Fibroblast of mammary gland (primary cell): ENCODE measurements around the gene SPHK2.
"Not testable (repeated sequence)": the region's sequence is repeated elsewhere in the genome, so short reads cannot be mapped to it uniquely, and the experiment has no call there.

Source experiments
- DNase-seq: peaks from one replicate; pipeline ENCODE4 v3.0.0-alpha.2; 2010; ENCODE audit warnings: low read depth
- H3K4me3 ChIP-seq: 2 replicates; pipeline ENCODE4 v1.5.1; 2011; ENCODE audit warnings: low read depth, mild to moderate bottlenecking, low read length, moderate library complexity; ENCODE audit not compliant: control insufficient read depth
- CTCF ChIP-seq: conservative IDR thresholded peaks from 2 replicates; pipeline ENCODE4 v1.5.1; 2011; ENCODE audit warnings: low read depth, low read length, inconsistent platforms; ENCODE audit not compliant: control insufficient read depth, insufficient read depth

Gene SPHK2

GRCh38 chr19:48654299-48655059 is 35.2 kb downstream of the SPHK2 start:
- TF ChIP-seq CTCF: no peak
- H3K4me3 ChIP-seq: no peak overlapping the region
- no peak for DNase-seq

- peak; percentile 96 for DNase-seq
These were observed 37.7 kb downstream of the SPHK2 start for GRCh38 chr19:48656840-48657474.

GRCh38 chr19:48657828-48658227 is 38.5 kb downstream of the SPHK2 start:
- not testable (repeated sequence) for DNase-seq, H3K4me3 ChIP-seq

More at GRCh38 chr19:48656840-48657474, 37.7 kb downstream of the SPHK2 start:
- no peak overlapping the region for H3K4me3 ChIP-seq
- TF ChIP-seq CTCF: no peak

GRCh38 chr19:48658483-48658882 is 39.2 kb downstream of the SPHK2 start:
- H3K4me3 ChIP-seq: no peak overlapping the region
- no peak for DNase-seq
- TF ChIP-seq CTCF: no peak

GRCh38 chr19:48659768-48660167 is 40.5 kb downstream of the SPHK2 start:
- no peak for TF ChIP-seq CTCF
- DNase-seq: peak; percentile 20
- no peak overlapping the region for H3K4me3 ChIP-seq

- H3K4me3 ChIP-seq: no peak overlapping the region
- TF ChIP-seq CTCF: no peak
- DNase-seq: peak; percentile 90
These were observed 41.8 kb downstream of the SPHK2 start for GRCh38 chr19:48660852-48661710.

- H3K4me3 ChIP-seq: no peak overlapping the region
- no peak for TF ChIP-seq CTCF
- DNase-seq: no peak
These were observed 42.4 kb downstream of the SPHK2 start for GRCh38 chr19:48661711-48662090.
